Suprapubic skin (tissue), 4 donors: Measurements from ENCODE around the gene BTN1A1. TPM values are rescaled to one million over a fixed set of nuclear protein-coding genes. Genes with fewer than 3 reads are reported as not detected.

Experiments used
- DNase-seq, 2 donors: peaks; one replicate each; pipeline ENCODE4 v3.0.0-alpha.2; 2019; ENCODE audit warnings: low spot score in 2 of 2
- H3K27ac ChIP-seq: fragments of 200-600 bp; sonication (generic); one replicate; pipeline ENCODE4 v1.5.1; 2019
- H3K27me3 ChIP-seq: fragments of 200-600 bp; sonication (generic); one replicate; pipeline ENCODE4 v1.5.1; 2019
- H3K36me3 ChIP-seq: fragments of 200-600 bp; sonication (generic); one replicate; pipeline ENCODE4 v1.5.1; 2019
- H3K4me1 ChIP-seq: fragments of 200-600 bp; sonication (generic); one replicate; pipeline ENCODE4 v1.5.1; 2019
- H3K4me3 ChIP-seq: fragments of 200-600 bp; sonication (generic); one replicate; pipeline ENCODE4 v1.5.1; 2019; ENCODE audit warnings: mild to moderate bottlenecking
- H3K9me3 ChIP-seq: fragments of 200-600 bp; sonication (generic); one replicate; pipeline ENCODE4 v1.5.1; 2019
- CTCF ChIP-seq, 2 donors: fragments of 200-600 bp in 1 of 2; fragments of 450-650 bp in 1 of 2; sonication (generic) in 1 of 2; IDR thresholded peaks; one replicate each; pipeline ENCODE4 v1.5.1; 2016 to 2019; ENCODE audit warnings: antibody characterized with exemption in 2 of 2, mild to moderate bottlenecking in 1 of 2, moderate library complexity in 1 of 2
- EP300 ChIP-seq: sonication (generic); formaldehyde crosslinking; IDR thresholded peaks from one replicate; pipeline ENCODE4 v1.6.1; 2017; ENCODE audit warnings: antibody characterized with exemption
- POLR2A ChIP-seq, 2 donors: fragments of 450-650 bp; IDR thresholded peaks; one replicate each; pipeline ENCODE4 v1.6.1; 2017; ENCODE audit warnings: antibody characterized with exemption in 2 of 2, mild to moderate bottlenecking in 2 of 2, moderate library complexity in 2 of 2
- POLR2AphosphoS5 ChIP-seq, 3 donors: sonication (generic); formaldehyde crosslinking; IDR thresholded peaks; one replicate each; pipeline ENCODE4 v1.6.1; 2017; ENCODE audit warnings: antibody characterized with exemption in 3 of 3
- WGBS: methylation state at CpG from one replicate; pipeline ENCODE4 v1.1.5; 2018; 5-methylcytosine and 5-hydroxymethylcytosine counted together
- total RNA-seq, 4 donors: library from RNA; depleted of rRNA; stranded (reverse); fragments of >200 nt; gene quantifications; one replicate each; pipeline ENCODE4 v1.1.0, GENCODE V29; 2016

Gene BTN1A1
- total RNA-seq, 4 donors from 2014 or later, result not detected

- WGBS, result 35% methylated on average over 1 of the region's 1 CpG
- no peak for DNase-seq
Observed at GRCh38 chr6:26477426-26477825, 22.7 kb upstream of the BTN1A1 start.

GRCh38 chr6:26478100-26478984 is 21.8 kb upstream of the BTN1A1 start:
- WGBS, result 98% methylated on average over 2 of the region's 2 CpGs
- TF ChIP-seq CTCF (IDR thresholded peaks at IDR 0.05) (no peak), EP300 (no peak), POLR2AphosphoS5 (IDR thresholded peaks at IDR 0.05) (no peak), POLR2A (IDR thresholded peaks at IDR 0.05) (no peak)
- no peak for DNase-seq
- Histone ChIP-seq H3K4me3 (no peak overlapping the region), H3K27me3 (no peaks in the 10 kb centered on the region), H3K4me1 (peaks cover 14% of the 10 kb centered on the region), H3K9me3 (no peaks in the 10 kb centered on the region), H3K36me3 (no peaks in the 10 kb centered on the region), H3K27ac (no peak overlapping the region)

More at GRCh38 chr6:26477426-26477825, 22.7 kb upstream of the BTN1A1 start:
- Histone ChIP-seq H3K27ac (no peak overlapping the region), H3K4me3 (no peak overlapping the region), H3K4me1 (peaks cover 18% of the 10 kb centered on the region), H3K36me3 (no peaks in the 10 kb centered on the region), H3K9me3 (no peaks in the 10 kb centered on the region), H3K27me3 (no peaks in the 10 kb centered on the region)
- TF ChIP-seq POLR2A (IDR thresholded peaks at IDR 0.05) (no peak), CTCF (IDR thresholded peaks at IDR 0.05) (no peak), EP300 (no peak)

GRCh38 chr6:26478985-26479278 is 21.2 kb upstream of the BTN1A1 start:
- no peak for DNase-seq
- peaks cover 14% of the 10 kb centered on the region for H3K4me1 ChIP-seq
- H3K9me3 ChIP-seq, result no peaks in the 10 kb centered on the region
- no peak overlapping the region for H3K27ac ChIP-seq
- TF ChIP-seq EP300, result no peak
- TF ChIP-seq POLR2AphosphoS5 (IDR thresholded peaks at IDR 0.05), result no peak
- TF ChIP-seq CTCF (IDR thresholded peaks at IDR 0.05), result no peak
- TF ChIP-seq POLR2A (IDR thresholded peaks at IDR 0.05), result no peak
- no peaks in the 10 kb centered on the region for H3K36me3 ChIP-seq
- H3K4me3 ChIP-seq, result no peak overlapping the region
- WGBS, result 81% methylated on average over 3 of the region's 3 CpGs
- H3K27me3 ChIP-seq, result no peaks in the 10 kb centered on the region

GRCh38 chr6:26482338-26482737 is 17.8 kb upstream of the BTN1A1 start:
- Histone ChIP-seq H3K36me3 (no peaks in the 10 kb centered on the region), H3K4me1 (no peaks in the 10 kb centered on the region), H3K4me3 (no peak overlapping the region), H3K27ac (no peak overlapping the region), H3K9me3 (no peaks in the 10 kb centered on the region), H3K27me3 (no peaks in the 10 kb centered on the region)
- TF ChIP-seq POLR2AphosphoS5 (IDR thresholded peaks at IDR 0.05) (no peak), POLR2A (IDR thresholded peaks at IDR 0.05) (no peak), EP300 (no peak), CTCF (IDR thresholded peaks at IDR 0.05) (no peak)
- 95% methylated on average over 4 of the region's 4 CpGs for WGBS
- DNase-seq, result no peak

GRCh38 chr6:26483727-26484126 is 16.4 kb upstream of the BTN1A1 start:
- Histone ChIP-seq H3K4me3 (no peak overlapping the region), H3K27me3 (no peaks in the 10 kb centered on the region), H3K9me3 (no peaks in the 10 kb centered on the region), H3K27ac (no peak overlapping the region), H3K36me3 (no peaks in the 10 kb centered on the region), H3K4me1 (no peaks in the 10 kb centered on the region)
- no peak for DNase-seq
- WGBS, result 96% methylated on average over 3 of the region's 3 CpGs
- TF ChIP-seq CTCF (IDR thresholded peaks at IDR 0.05) (no peak), POLR2A (IDR thresholded peaks at IDR 0.05) (no peak), POLR2AphosphoS5 (IDR thresholded peaks at IDR 0.05) (no peak), EP300 (no peak)
